Sigmoid colon (tissue), 7 donors: ENCODE measurements around the gene PIGT. TPM values are rescaled to one million over a fixed set of nuclear protein-coding genes. Genes with fewer than 3 reads are reported as not detected.

Experiments used
- DNase-seq: peaks from one replicate; pipeline ENCODE4 v3.0.0-alpha.2; 2019
- H3K27ac ChIP-seq, 4 donors: fragments of 200-600 bp; sonication (generic); one replicate each; pipeline ENCODE4 v1.5.1; 2016 to 2019; ENCODE audit warnings: mild to moderate bottlenecking in 1 of 4
- H3K27me3 ChIP-seq, 3 donors: fragments of 200-600 bp; sonication (generic); one replicate each; pipeline ENCODE4 v1.5.1; 2019; ENCODE audit warnings: mild to moderate bottlenecking in 1 of 3
- H3K36me3 ChIP-seq, 4 donors: fragments of 200-600 bp; sonication (generic); one replicate each; pipeline ENCODE4 v1.5.1; 2016 to 2019
- H3K4me1 ChIP-seq, 4 donors: fragments of 200-600 bp; sonication (generic); one replicate each; pipeline ENCODE4 v1.5.1; 2017 to 2019
- H3K4me3 ChIP-seq, 4 donors: fragments of 200-600 bp; sonication (generic); one replicate each; pipeline ENCODE4 v1.5.1; 2017 to 2019; ENCODE audit warnings: mild to moderate bottlenecking in 2 of 4, moderate library complexity in 1 of 4
- H3K9me3 ChIP-seq, 4 donors: fragments of 200-600 bp in 3 of 4; sonication (generic) in 3 of 4; one replicate each; pipeline versions ENCODE4 v1.5.1 to v1.6.1; 2013 to 2019
- CTCF ChIP-seq, 4 experiments: fragments of 450-650 bp in 3 of 4; fragments of 200-600 bp in 1 of 4; IDR thresholded peaks; one replicate each; pipeline ENCODE4 v1.5.1; 2016 to 2019; ENCODE audit warnings: antibody characterized with exemption in 4 of 4, mild to moderate bottlenecking in 3 of 4, moderate library complexity in 2 of 4
- EP300 ChIP-seq, 4 donors: sonication (generic); formaldehyde crosslinking; IDR thresholded peaks; one replicate each; pipeline ENCODE4 v1.6.1; 2017; ENCODE audit warnings: antibody characterized with exemption in 4 of 4
- POLR2A ChIP-seq, 2 donors: fragments of 450-650 bp; IDR thresholded peaks; one replicate each; pipeline ENCODE4 v1.6.1; 2016; ENCODE audit warnings: antibody characterized with exemption in 2 of 2, mild to moderate bottlenecking in 2 of 2, moderate library complexity in 2 of 2
- POLR2AphosphoS5 ChIP-seq, 4 donors: sonication (generic); formaldehyde crosslinking; IDR thresholded peaks; one replicate each; pipeline ENCODE4 v1.6.1; 2017; ENCODE audit warnings: antibody characterized with exemption in 4 of 4
- WGBS, 2 donors: extraction: QIAGEN DNeasy Blood & Tissue Kit; methylation state at CpG; one replicate each; pipeline ENCODE4 v1.1.7; 2013; 5-methylcytosine and 5-hydroxymethylcytosine counted together
- intact Hi-C: fragments of 100-400 bp; cut with DNase I; formaldehyde crosslinking; loops from one replicate; pipeline ENCODE4 v1.15.1; 2023
- polyA plus RNA-seq, 3 donors: library from polyadenylated mRNA; stranded (reverse); fragments of 200-250 nt; gene quantifications; one replicate each; pipeline ENCODE4 v1.2.3, GENCODE V29; 2013
- total RNA-seq, 4 donors: library from RNA; depleted of rRNA; stranded (reverse); fragments of >200 nt; gene quantifications; one replicate each; pipeline ENCODE4 v1.1.0, GENCODE V29; 2016
- donor health status: healthy with polysubstance abuse.
- donor health status: Bipolar disorder and iron deficiency.
- donor health status: healthy.

Gene PIGT
- total and polyA plus RNA-seq, 7 donors = 33.0 to 98.7 (median 51.6) TPM

DNA sequence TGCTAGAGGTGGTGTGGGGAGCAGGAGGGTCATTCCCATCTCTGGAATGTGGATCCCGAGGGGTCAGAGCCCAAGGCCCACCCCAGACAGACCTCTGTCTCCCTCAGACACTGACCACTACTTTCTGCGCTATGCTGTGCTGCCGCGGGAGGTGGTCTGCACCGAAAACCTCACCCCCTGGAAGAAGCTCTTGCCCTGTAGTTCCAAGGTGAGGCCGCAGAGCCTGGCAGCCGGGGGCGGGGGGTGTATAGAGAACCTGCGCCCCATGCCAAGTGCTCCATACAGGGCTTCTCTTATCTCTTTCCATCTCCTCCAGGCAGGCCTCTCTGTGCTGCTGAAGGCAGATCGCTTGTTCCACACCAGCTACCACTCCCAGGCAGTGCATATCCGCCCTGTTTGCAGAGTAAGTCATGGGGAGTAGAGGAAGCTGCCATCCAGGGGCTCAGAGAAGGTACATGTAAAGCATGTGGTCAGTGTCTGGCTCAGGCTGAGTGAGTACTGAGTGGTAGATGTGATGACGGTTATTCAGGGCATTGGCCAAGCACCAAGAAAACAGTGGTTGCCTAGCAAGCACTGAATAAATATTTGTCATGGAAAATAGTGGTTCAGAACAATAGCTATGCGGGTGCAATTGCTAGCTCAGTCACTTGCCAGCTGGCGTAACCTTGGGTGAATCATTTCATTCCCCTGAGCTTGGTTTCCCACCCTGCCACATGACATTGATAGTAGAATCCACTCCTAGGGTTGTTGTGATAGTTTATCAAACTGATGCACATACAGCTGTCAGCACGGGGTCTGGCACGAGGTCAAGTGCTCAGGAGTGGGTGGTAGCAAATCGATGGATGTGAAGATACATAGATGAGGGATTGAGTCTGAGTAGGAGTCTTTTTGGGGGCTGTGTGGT is 3.5 kb downstream of the PIGT start:
- WGBS, 2 donors = 15 to 64% methylated on average over 17 of the region's 17 CpGs
- intact Hi-C loops = no loop called here
- Histone ChIP-seq H3K9me3 (no peaks in the 10 kb centered on the region), H3K4me3 (no peak overlapping the region), H3K4me1 (peaks cover 0 to 46% (median 40%) of the 10 kb centered on the region in 4 donors), H3K27me3 (no peaks in the 10 kb centered on the region), H3K36me3 (peaks cover 14 to 55% (median 34%) of the 10 kb centered on the region in 4 donors), H3K27ac (peak overlapping the region; percentile 48 to 82 (median 64))
- TF ChIP-seq POLR2A (IDR thresholded peaks at IDR 0.05) (peak in 1 of 2 donors; percentile 29), POLR2AphosphoS5 (IDR thresholded peaks at IDR 0.05) (peak in 2 of 4 donors; percentile 26 to 61), CTCF (IDR thresholded peaks at IDR 0.05) (no peak), EP300 (IDR thresholded peaks at IDR 0.05) (peak in 1 of 4 donors; percentile 56)
- peak; percentile 83 for DNase-seq

GRCh38 chr20:45420125-45420524 is 4.2 kb downstream of the PIGT start:
- no peaks in the 10 kb centered on the region for H3K9me3 ChIP-seq
- H3K36me3 ChIP-seq = peaks cover 18 to 62% (median 37%) of the 10 kb centered on the region in 4 donors
- peak overlapping the region; percentile 20 to 82 (median 57) for H3K27ac ChIP-seq
- H3K4me3 ChIP-seq = no peak overlapping the region
- WGBS, 2 donors = 78 to 93% methylated on average over 8 of the region's 8 CpGs
- TF ChIP-seq POLR2AphosphoS5 (IDR thresholded peaks at IDR 0.05) (no peak), EP300 (IDR thresholded peaks at IDR 0.05) (no peak), POLR2A (IDR thresholded peaks at IDR 0.05) (no peak), CTCF (IDR thresholded peaks at IDR 0.05) (no peak)
- intact Hi-C loops = no loop called here
- no peak for DNase-seq
- no peaks in the 10 kb centered on the region for H3K27me3 ChIP-seq
- peaks cover 0 to 46% (median 39%) of the 10 kb centered on the region in 4 donors for H3K4me1 ChIP-seq

GRCh38 chr20:45423700-45424099 is 7.8 kb downstream of the PIGT start:
- Histone ChIP-seq H3K9me3 (no peaks in the 10 kb centered on the region), H3K36me3 (peaks cover 18 to 78% (median 46%) of the 10 kb centered on the region in 4 donors), H3K4me1 (peaks cover 0 to 22% (median 15%) of the 10 kb centered on the region in 4 donors), H3K27ac (no peak overlapping the region), H3K4me3 (no peak overlapping the region), H3K27me3 (no peaks in the 10 kb centered on the region)
- 97 to 100% methylated on average over 2 of the region's 2 CpGs for WGBS, 2 donors
- no peak for DNase-seq
- no peak for TF ChIP-seq EP300 (IDR thresholded peaks at IDR 0.05)
- no peak for TF ChIP-seq CTCF (IDR thresholded peaks at IDR 0.05)
- no peak for TF ChIP-seq POLR2A (IDR thresholded peaks at IDR 0.05)
- TF ChIP-seq POLR2AphosphoS5 (IDR thresholded peaks at IDR 0.05) = no peak
- intact Hi-C loops = no loop called here

DNA sequence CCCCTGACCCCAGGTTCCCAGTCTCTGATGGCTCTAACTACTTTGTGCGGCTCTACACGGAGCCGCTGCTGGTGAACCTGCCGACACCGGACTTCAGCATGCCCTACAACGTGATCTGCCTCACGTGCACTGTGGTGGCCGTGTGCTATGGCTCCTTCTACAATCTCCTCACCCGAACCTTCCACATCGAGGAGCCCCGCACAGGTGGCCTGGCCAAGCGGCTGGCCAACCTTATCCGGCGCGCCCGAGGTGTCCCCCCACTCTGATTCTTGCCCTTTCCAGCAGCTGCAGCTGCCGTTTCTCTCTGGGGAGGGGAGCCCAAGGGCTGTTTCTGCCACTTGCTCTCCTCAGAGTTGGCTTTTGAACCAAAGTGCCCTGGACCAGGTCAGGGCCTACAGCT is 9.6 kb downstream of the PIGT start:
- Histone ChIP-seq H3K4me3 (no peak overlapping the region), H3K27me3 (no peaks in the 10 kb centered on the region), H3K36me3 (peaks cover 12 to 61% (median 35%) of the 10 kb centered on the region in 4 donors), H3K4me1 (peaks cover 0 to 9% (median 0%) of the 10 kb centered on the region in 4 donors), H3K27ac (no peak overlapping the region), H3K9me3 (no peaks in the 10 kb centered on the region)
- no peak for DNase-seq
- intact Hi-C loops = no loop called here
- 95% methylated on average over 17 of the region's 17 CpGs for WGBS, 2 donors
- TF ChIP-seq EP300 (IDR thresholded peaks at IDR 0.05) (no peak), POLR2AphosphoS5 (IDR thresholded peaks at IDR 0.05) (no peak), CTCF (IDR thresholded peaks at IDR 0.05) (no peak), POLR2A (IDR thresholded peaks at IDR 0.05) (no peak)
